ENCODE results near the gene ZC2HC1B. TPM values are rescaled to one million over a fixed set of nuclear protein-coding genes. Genes with fewer than 3 reads are reported as not detected.

Gene ZC2HC1B
- total RNA-seq, 2 experiments from 2014 or later, result 0.23 TPM; not detected in 1

- ATAC-seq (no peak), DNase-seq (no peak)
- no peaks in the 10 kb centered on the region for H3K9me3 Mint-ChIP-seq (ENCODE audit: low read depth)
- H3K4me1 Mint-ChIP-seq, result peaks cover 9% of the 10 kb centered on the region
- CTCF ChIA-PET, result interaction anchor here (1.4 to 2.6 kb wide), 2 partner anchors 8 to 10 kb away, joined by 4 to 10 read pairs; no protein-coding TSS in a partner anchor
- no peak overlapping the region for H3K4me3 Mint-ChIP-seq
- no peak overlapping the region for H3K27ac Mint-ChIP-seq
- peaks cover 5% of the 10 kb centered on the region for H3K36me3 Mint-ChIP-seq
- H3K27me3 Mint-ChIP-seq, result no peaks in the 10 kb centered on the region
Observed at GRCh38 chr6:143949962-143950361, 85.7 kb downstream of the ZC2HC1B start.

GRCh38 chr6:143950875-143951274 is 86.6 kb downstream of the ZC2HC1B start:
- peaks cover 5% of the 10 kb centered on the region for H3K36me3 Mint-ChIP-seq
- no peak for ATAC-seq
- H3K9me3 Mint-ChIP-seq (ENCODE audit: low read depth), result no peaks in the 10 kb centered on the region
- no peaks in the 10 kb centered on the region for H3K27me3 Mint-ChIP-seq
- no peak overlapping the region for H3K4me3 Mint-ChIP-seq
- H3K27ac Mint-ChIP-seq, result no peak overlapping the region
- CTCF ChIA-PET, result interaction anchor here (0.8 to 2.6 kb wide), 3 partner anchors 9 to 62 kb away, joined by 3 to 10 read pairs (median 4); no protein-coding TSS in a partner anchor
- peaks cover 3% of the 10 kb centered on the region for H3K4me1 Mint-ChIP-seq
- no peak for DNase-seq

GRCh38 chr6:143952060-143952778 is 87.9 kb downstream of the ZC2HC1B start:
- no peak for ATAC-seq
- H3K27ac Mint-ChIP-seq, result no peak overlapping the region
- peaks cover 3% of the 10 kb centered on the region for H3K36me3 Mint-ChIP-seq
- no peak for DNase-seq
- no peak overlapping the region for H3K4me3 Mint-ChIP-seq
- no peaks in the 10 kb centered on the region for H3K27me3 Mint-ChIP-seq
- no peaks in the 10 kb centered on the region for H3K9me3 Mint-ChIP-seq (ENCODE audit: low read depth)
- no peaks in the 10 kb centered on the region for H3K4me1 Mint-ChIP-seq
- CTCF ChIA-PET, result interaction anchor here (1.4 to 2.6 kb wide), 3 partner anchors 8 to 12 kb away, joined by 4 to 10 read pairs (median 4); no protein-coding TSS in a partner anchor

GRCh38 chr6:143952947-143953701 is 88.8 kb downstream of the ZC2HC1B start:
- no peaks in the 10 kb centered on the region for H3K27me3 Mint-ChIP-seq
- H3K9me3 Mint-ChIP-seq (ENCODE audit: low read depth), result no peaks in the 10 kb centered on the region

GRCh38 chr6:143953922-143954321 is 89.6 kb downstream of the ZC2HC1B start:
- DNase-seq (no peak), ATAC-seq (no peak)
- H3K4me3 Mint-ChIP-seq, result no peak overlapping the region
- no peaks in the 10 kb centered on the region for H3K9me3 Mint-ChIP-seq (ENCODE audit: low read depth)
- no peaks in the 10 kb centered on the region for H3K4me1 Mint-ChIP-seq
- H3K36me3 Mint-ChIP-seq, result peaks cover 1% of the 10 kb centered on the region
- CTCF ChIA-PET, result interaction anchor here (1.2 to 1.5 kb wide), 3 partner anchors 12 to 59 kb away, joined by 3 to 6 read pairs (median 4); no protein-coding TSS in a partner anchor
- no peak overlapping the region for H3K27ac Mint-ChIP-seq
- H3K27me3 Mint-ChIP-seq, result no peaks in the 10 kb centered on the region

More at GRCh38 chr6:143952947-143953701, 88.8 kb downstream of the ZC2HC1B start:
- Mint-ChIP-seq H3K36me3 (peaks cover 1% of the 10 kb centered on the region), H3K4me3 (no peak overlapping the region), H3K27ac (no peak overlapping the region), H3K4me1 (no peaks in the 10 kb centered on the region)
- DNase-seq (no peak), ATAC-seq (no peak)
- CTCF ChIA-PET, result interaction anchor here (1.2 to 1.5 kb wide), 3 partner anchors 9 to 60 kb away, joined by 3 to 4 read pairs (median 4); no protein-coding TSS in a partner anchor

- Mint-ChIP-seq H3K4me3 (no peak overlapping the region), H3K27ac (no peak overlapping the region), H3K27me3 (no peaks in the 10 kb centered on the region), H3K36me3 (peaks cover 1% of the 10 kb centered on the region), H3K9me3 (ENCODE audit: low read depth) (no peaks in the 10 kb centered on the region), H3K4me1 (no peaks in the 10 kb centered on the region)
- CTCF ChIA-PET, result interaction anchor here (2.0 kb wide), 1 partner anchor 13 kb away, joined by 9 read pairs; no protein-coding TSS in a partner anchor
- ATAC-seq, result no peak
- no peak for DNase-seq
Observed at GRCh38 chr6:143955971-143956370, 91.7 kb downstream of the ZC2HC1B start.

- H3K27ac Mint-ChIP-seq, result no peak overlapping the region
- no peaks in the 10 kb centered on the region for H3K9me3 Mint-ChIP-seq (ENCODE audit: low read depth)
- no peak for DNase-seq
Observed at GRCh38 chr6:143957679-143958274, 93.5 kb downstream of the ZC2HC1B start.

GRCh38 chr6:143958839-143959399 is 94.6 kb downstream of the ZC2HC1B start:
- Mint-ChIP-seq H3K4me1 (no peaks in the 10 kb centered on the region), H3K27me3 (no peaks in the 10 kb centered on the region), H3K9me3 (ENCODE audit: low read depth) (no peaks in the 10 kb centered on the region), H3K36me3 (no peaks in the 10 kb centered on the region), H3K27ac (no peak overlapping the region), H3K4me3 (no peak overlapping the region)
- no peak for ATAC-seq
- no peak for DNase-seq
- CTCF ChIA-PET, result no interaction called here

More at GRCh38 chr6:143957679-143958274, 93.5 kb downstream of the ZC2HC1B start:
- no peaks in the 10 kb centered on the region for H3K36me3 Mint-ChIP-seq
- ATAC-seq, result no peak
- H3K4me1 Mint-ChIP-seq, result no peaks in the 10 kb centered on the region
- CTCF ChIA-PET, result interaction anchor here (0.9 kb wide), 1 partner anchor 18 kb away, joined by 3 read pairs; no protein-coding TSS in a partner anchor
- no peaks in the 10 kb centered on the region for H3K27me3 Mint-ChIP-seq
- no peak overlapping the region for H3K4me3 Mint-ChIP-seq

GRCh38 chr6:143959927-143960326 is 95.7 kb downstream of the ZC2HC1B start:
- Mint-ChIP-seq H3K36me3 (no peaks in the 10 kb centered on the region), H3K4me1 (no peaks in the 10 kb centered on the region), H3K27me3 (no peaks in the 10 kb centered on the region), H3K9me3 (ENCODE audit: low read depth) (no peaks in the 10 kb centered on the region), H3K27ac (no peak overlapping the region), H3K4me3 (no peak overlapping the region)
- DNase-seq (no peak), ATAC-seq (no peak)
- CTCF ChIA-PET, result no interaction called here

GRCh38 chr6:143961066-143961465 is 96.8 kb downstream of the ZC2HC1B start:
- CTCF ChIA-PET, result no interaction called here
- ATAC-seq (no peak), DNase-seq (no peak)
- no peaks in the 10 kb centered on the region for H3K4me1 Mint-ChIP-seq
- H3K36me3 Mint-ChIP-seq, result no peaks in the 10 kb centered on the region
- no peaks in the 10 kb centered on the region for H3K27me3 Mint-ChIP-seq
- no peak overlapping the region for H3K4me3 Mint-ChIP-seq
- H3K27ac Mint-ChIP-seq, result no peak overlapping the region
- no peaks in the 10 kb centered on the region for H3K9me3 Mint-ChIP-seq (ENCODE audit: low read depth)

GRCh38 chr6:143961886-143962878 is 97.9 kb downstream of the ZC2HC1B start:
- H3K4me3 Mint-ChIP-seq, result no peak overlapping the region

More at GRCh38 chr6:143961886-143962878, 97.9 kb downstream of the ZC2HC1B start:
- ATAC-seq (no peak), DNase-seq (no peak)
- H3K36me3 Mint-ChIP-seq, result no peaks in the 10 kb centered on the region
- H3K27ac Mint-ChIP-seq, result no peak overlapping the region
- no peaks in the 10 kb centered on the region for H3K27me3 Mint-ChIP-seq
- CTCF ChIA-PET, result no interaction called here
- H3K4me1 Mint-ChIP-seq, result no peaks in the 10 kb centered on the region
- no peaks in the 10 kb centered on the region for H3K9me3 Mint-ChIP-seq (ENCODE audit: low read depth)

Measured in activated CD8-positive, alpha-beta memory T cell treated with anti-CD3 and anti-CD28 coated beads, Interleukin-2, amount 10 ng/mL, durations not matched to agents 7 days and 5 days (primary cell).